H1 (cell line): ENCODE measurements around the gene PLCB1.

ENCODE experiments used
- CEBPB ChIP-seq: IDR thresholded peaks from 2 replicates; pipeline ENCODE4 v1.6.1; 2012; ENCODE audit warnings: low read depth, low read length
- CTCF ChIP-seq, 3 experiments: IDR thresholded peaks; 1 replicate in 2 of 3; 2 replicates in 1 of 3; pipeline versions ENCODE4 v1.5.1 to v1.6.1; 2011; ENCODE audit warnings: low read length in 3 of 3, mild to moderate bottlenecking in 3 of 3, inconsistent platforms in 2 of 3, low read depth in 1 of 3, moderate library complexity in 1 of 3; ENCODE audit not compliant: insufficient read depth in 1 of 3; ENCODE audit errors: control extremely low read depth in 1 of 3
- EP300 ChIP-seq, 2 experiments: IDR thresholded peaks; 1 replicate in 1 of 2; 2 replicates in 1 of 2; pipeline ENCODE4 v1.6.1; 2011 to 2012; ENCODE audit warnings: low read depth in 2 of 2, low read length in 2 of 2, mild to moderate bottlenecking in 2 of 2, borderline replicate concordance in 1 of 2, inconsistent platforms in 1 of 2, moderate library complexity in 1 of 2
- HDAC2 ChIP-seq, 2 experiments: fragments of 300-600 bp in 1 of 2; sonication (generic) in 1 of 2; IDR thresholded peaks; 2 replicates each; pipeline ENCODE4 v1.6.1; 2011 to 2012; ENCODE audit warnings: low read depth in 2 of 2, low read length in 2 of 2, mild to moderate bottlenecking in 2 of 2, moderate library complexity in 2 of 2, borderline replicate concordance in 1 of 2, inconsistent platforms in 1 of 2
- TF ChIP-seq, protein P1 (sequence below): IDR thresholded peaks from 2 replicates; pipeline ENCODE4 v1.6.1; 2012; ENCODE audit warnings: inconsistent platforms

DNA sequence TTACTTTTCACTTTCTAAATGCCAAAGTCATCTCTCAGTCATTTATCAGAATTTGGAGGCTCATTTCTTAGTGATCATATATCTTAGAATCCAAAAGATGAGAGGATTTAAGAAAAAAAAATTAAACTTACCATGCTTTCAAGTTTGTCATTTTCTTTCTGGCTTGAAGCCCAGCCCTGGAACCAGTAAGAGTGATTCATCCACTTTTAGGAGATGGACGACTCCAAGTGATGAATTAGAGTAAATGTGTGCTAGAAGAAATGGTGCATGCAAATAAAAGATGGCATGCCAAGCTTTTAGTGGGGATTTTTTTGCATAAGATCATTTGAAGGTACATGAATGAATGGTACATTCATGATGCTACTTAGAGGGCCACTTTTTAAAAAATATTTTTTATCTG is 20.1 kb downstream of the PLCB1 start:
- TF ChIP-seq, protein P1, sequence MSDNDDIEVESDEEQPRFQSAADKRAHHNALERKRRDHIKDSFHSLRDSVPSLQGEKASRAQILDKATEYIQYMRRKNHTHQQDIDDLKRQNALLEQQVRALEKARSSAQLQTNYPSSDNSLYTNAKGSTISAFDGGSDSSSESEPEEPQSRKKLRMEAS, result no peak
- TF ChIP-seq EP300 (IDR thresholded peaks at IDR 0.05; ENCODE audit: borderline replicate concordance in 1 of 2, low read depth in 2 of 2, low read length in 2 of 2) (no peak), CTCF (IDR thresholded peaks at IDR 0.05; ENCODE audit: control extremely low read depth in 1 of 3, insufficient read depth in 1 of 3, low read depth in 1 of 3, low read length in 3 of 3) (no peak), CEBPB (no peak), HDAC2 (IDR thresholded peaks at IDR 0.05; ENCODE audit: borderline replicate concordance in 1 of 2, low read depth in 2 of 2, low read length in 2 of 2) (no peak)
